Left renal cortex interstitium (tissue), 4 donors: ENCODE results near the gene PDLIM7. TPM values are rescaled to one million over a fixed set of nuclear protein-coding genes. Genes with fewer than 3 reads are reported as not detected.

Experiments used
- DNase-seq, 4 donors: peaks; one replicate each; pipeline ENCODE4 v3.0.0-alpha.2; 2013; ENCODE audit warnings: low read depth in 4 of 4, low spot score in 2 of 4, missing footprints in 1 of 4
- polyA plus RNA-seq, 4 donors: library from polyadenylated mRNA; unstranded; fragments of 120-200 nt; gene quantifications; one replicate each; pipeline ENCODE4 v1.2.1, GENCODE V29; 2013; ENCODE audit not compliant: insufficient read length in 4 of 4

The PDLIM7 gene
- polyA plus RNA-seq, 4 donors = 68.1 to 166 (median 130) TPM

- DNase-seq = no peak
Measured at GRCh38 chr5:177508837-177509236, 11.4 kb upstream of the PDLIM7 start.

- DNase-seq = no peak
Measured at GRCh38 chr5:177508221-177508611, 10.8 kb upstream of the PDLIM7 start.

GRCh38 chr5:177507596-177508220 lies 10.3 kb upstream of the PDLIM7 start:
- no peak for DNase-seq

GRCh38 chr5:177507165-177507564 lies 9.8 kb upstream of the PDLIM7 start:
- DNase-seq = no peak

- DNase-seq = no peak
Measured at GRCh38 chr5:177505075-177505474, 7.7 kb upstream of the PDLIM7 start.

GRCh38 chr5:177504086-177505056 lies 7.0 kb upstream of the PDLIM7 start:
- DNase-seq = no peak

GRCh38 chr5:177503351-177504085 lies 6.1 kb upstream of the PDLIM7 start:
- no peak for DNase-seq

GRCh38 chr5:177502886-177503285 lies 5.5 kb upstream of the PDLIM7 start:
- DNase-seq = no peak

- DNase-seq = no peak
Measured at GRCh38 chr5:177501874-177502678, 4.7 kb upstream of the PDLIM7 start.

- peak in 2 of 4 donors; percentile 78 to 84 for DNase-seq
Measured at GRCh38 chr5:177500685-177501522, 3.5 kb upstream of the PDLIM7 start.

- no peak for DNase-seq
Measured at GRCh38 chr5:177499842-177500241, 2.4 kb upstream of the PDLIM7 start.

- DNase-seq = no peak
Measured at GRCh38 chr5:177498013-177498787, 796 bp upstream of the PDLIM7 start.

GRCh38 chr5:177496727-177497291 lies 595 bp downstream of the PDLIM7 start:
- DNase-seq = peak in 1 of 4 donors; percentile 79

GRCh38 chr5:177496070-177496726 lies 1.2 kb downstream of the PDLIM7 start:
- DNase-seq = no peak

GRCh38 chr5:177495243-177496060 lies 2.0 kb downstream of the PDLIM7 start:
- no peak for DNase-seq

- no peak for DNase-seq
Measured at GRCh38 chr5:177494346-177495195, 2.8 kb downstream of the PDLIM7 start.
